T-helper 2 cell treated with Interferon-gamma antibody and Interleukin-4, amounts not matched to agents 5 μg/mL and 100 μg/mL, for 36 hours (primary cell): ENCODE results near the gene MBD5.

Experiments
- DNase-seq: peaks from one replicate; pipeline ENCODE4 v3.0.0; 2021; ENCODE audit warnings: low spot score
- H3K27ac Mint-ChIP-seq: one replicate; pipeline ENCODE4 v1.8.0; 2021; ENCODE audit warnings: mild to moderate bottlenecking, mixed read lengths
- H3K27me3 Mint-ChIP-seq: one replicate; pipeline ENCODE4 v1.8.0; 2021; ENCODE audit warnings: low read depth, mixed read lengths
- H3K36me3 Mint-ChIP-seq: one replicate; pipeline ENCODE4 v1.8.0; 2021; ENCODE audit warnings: low read depth, mixed read lengths
- H3K4me1 Mint-ChIP-seq: one replicate; pipeline ENCODE4 v1.8.0; 2021; ENCODE audit warnings: low read depth, mixed read lengths
- H3K4me3 Mint-ChIP-seq: one replicate; pipeline ENCODE4 v1.8.0; 2022; ENCODE audit warnings: mild to moderate bottlenecking, moderate library complexity, mixed read lengths
- H3K9me3 Mint-ChIP-seq: one replicate; pipeline ENCODE4 v1.8.0; 2021; ENCODE audit warnings: mixed read lengths

MBD5 gene

GRCh38 chr2:148039783-148040182 lies 18.9 kb downstream of the MBD5 start:
- Mint-ChIP-seq H3K4me1 (no peaks in the 10 kb centered on the region), H3K27ac (no peak overlapping the region), H3K27me3 (no peaks in the 10 kb centered on the region), H3K36me3 (no peaks in the 10 kb centered on the region), H3K4me3 (no peak overlapping the region), H3K9me3 (no peaks in the 10 kb centered on the region)
- no peak for DNase-seq

- H3K27ac Mint-ChIP-seq = no peak overlapping the region
- DNase-seq = no peak
Measured at GRCh38 chr2:148042219-148042618, 21.3 kb downstream of the MBD5 start.

GRCh38 chr2:148044322-148044721 lies 23.4 kb downstream of the MBD5 start:
- H3K4me3 Mint-ChIP-seq = no peak overlapping the region
- no peak for DNase-seq

More at GRCh38 chr2:148042219-148042618, 21.3 kb downstream of the MBD5 start:
- no peak overlapping the region for H3K4me3 Mint-ChIP-seq
- peaks cover 9% of the 10 kb centered on the region for H3K4me1 Mint-ChIP-seq
- no peaks in the 10 kb centered on the region for H3K36me3 Mint-ChIP-seq
- H3K9me3 Mint-ChIP-seq = no peaks in the 10 kb centered on the region
- no peaks in the 10 kb centered on the region for H3K27me3 Mint-ChIP-seq

DNA sequence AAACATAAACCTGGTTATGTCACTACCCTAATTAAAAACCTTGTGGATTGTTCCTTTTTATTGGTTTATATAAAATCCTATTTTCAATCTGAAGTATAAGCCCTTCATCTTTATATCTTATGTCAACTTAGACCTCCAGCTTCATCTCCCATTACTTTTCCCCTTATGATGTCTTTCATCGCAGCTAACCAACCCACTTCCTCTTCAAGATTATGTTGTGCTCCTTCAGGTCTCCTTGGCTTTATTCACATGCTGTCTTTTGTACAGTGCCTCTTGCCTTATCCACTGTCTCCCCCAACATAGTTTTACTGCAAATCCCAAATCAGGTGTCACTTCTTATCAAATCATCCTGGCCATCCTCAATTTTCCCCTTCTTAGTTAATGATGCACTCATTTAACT lies 25.9 kb downstream of the MBD5 start:
- Mint-ChIP-seq H3K27ac (no peak overlapping the region), H3K27me3 (no peaks in the 10 kb centered on the region), H3K36me3 (peaks cover 2% of the 10 kb centered on the region), H3K4me1 (peaks cover 22% of the 10 kb centered on the region), H3K9me3 (no peaks in the 10 kb centered on the region), H3K4me3 (no peak overlapping the region)
- DNase-seq = no peak

More at GRCh38 chr2:148044322-148044721, 23.4 kb downstream of the MBD5 start:
- no peaks in the 10 kb centered on the region for H3K36me3 Mint-ChIP-seq
- no peak overlapping the region for H3K27ac Mint-ChIP-seq
- H3K4me1 Mint-ChIP-seq = peaks cover 16% of the 10 kb centered on the region
- no peaks in the 10 kb centered on the region for H3K9me3 Mint-ChIP-seq
- no peaks in the 10 kb centered on the region for H3K27me3 Mint-ChIP-seq

DNA sequence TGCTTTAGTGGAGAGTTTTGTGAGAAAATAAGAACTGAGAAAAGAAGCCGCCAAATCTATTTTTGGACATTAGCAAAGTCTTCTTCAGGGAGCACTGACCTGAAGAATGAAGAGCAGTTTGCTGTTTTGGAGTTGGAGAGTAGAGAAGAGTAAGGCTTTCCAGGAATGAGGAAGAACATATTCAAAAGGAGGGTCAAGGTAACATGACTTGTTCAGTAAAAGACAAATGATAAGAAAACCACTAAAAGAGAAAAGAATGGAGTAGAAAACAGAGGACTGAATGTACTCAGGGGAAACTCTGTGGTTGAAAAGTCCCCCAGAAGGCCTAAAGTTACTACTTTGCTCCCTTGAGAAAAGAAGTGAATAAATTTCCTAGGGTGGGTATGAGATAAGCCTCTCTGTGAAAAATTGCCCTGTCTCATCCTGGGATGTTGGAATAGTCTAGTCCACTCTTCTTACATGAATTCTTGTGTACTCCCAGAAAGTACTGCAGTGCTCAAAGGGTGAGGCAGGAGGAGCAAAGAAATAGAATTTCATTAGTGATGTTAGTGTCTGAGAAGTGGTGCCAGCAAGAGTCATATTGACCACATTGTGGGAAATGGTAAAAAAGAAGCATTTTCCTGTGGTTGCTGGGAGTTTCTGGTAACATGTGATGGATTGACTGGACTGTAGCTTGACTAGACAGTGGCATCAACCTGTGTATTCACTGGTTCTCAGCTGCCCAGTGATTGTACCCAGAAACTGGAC lies 27.8 kb downstream of the MBD5 start:
- Mint-ChIP-seq H3K9me3 (no peaks in the 10 kb centered on the region), H3K4me3 (no peak overlapping the region), H3K36me3 (peaks cover 7% of the 10 kb centered on the region), H3K4me1 (peaks cover 22% of the 10 kb centered on the region), H3K27ac (no peak overlapping the region), H3K27me3 (no peaks in the 10 kb centered on the region)
- DNase-seq = no peak

DNA sequence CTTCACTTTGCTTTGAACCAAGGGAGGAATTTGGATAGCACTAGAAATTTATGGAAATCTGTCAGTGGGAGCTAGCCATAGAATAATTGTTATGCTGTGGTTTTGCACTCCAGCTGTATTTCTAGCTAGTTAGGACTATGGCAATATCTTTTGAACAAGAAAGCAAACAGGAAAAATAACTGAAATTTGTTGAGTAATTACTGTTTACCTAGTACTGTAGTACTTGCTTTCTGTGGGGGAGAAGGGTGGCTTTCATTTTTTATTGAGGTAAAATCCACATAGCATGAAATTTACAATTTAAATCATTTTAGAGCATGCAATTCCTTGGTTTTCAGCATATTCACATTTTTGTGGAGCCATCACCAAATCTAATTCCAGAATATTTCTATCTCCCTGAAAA lies 28.4 kb downstream of the MBD5 start:
- Mint-ChIP-seq H3K27me3 (no peaks in the 10 kb centered on the region), H3K27ac (no peak overlapping the region), H3K4me3 (no peak overlapping the region), H3K4me1 (peaks cover 22% of the 10 kb centered on the region), H3K9me3 (no peaks in the 10 kb centered on the region), H3K36me3 (peaks cover 7% of the 10 kb centered on the region)
- no peak for DNase-seq

- no peaks in the 10 kb centered on the region for H3K27me3 Mint-ChIP-seq
- no peak overlapping the region for H3K27ac Mint-ChIP-seq
- H3K4me1 Mint-ChIP-seq = peaks cover 12% of the 10 kb centered on the region
- no peaks in the 10 kb centered on the region for H3K9me3 Mint-ChIP-seq
- no peak for DNase-seq
- H3K4me3 Mint-ChIP-seq = no peak overlapping the region
- peaks cover 10% of the 10 kb centered on the region for H3K36me3 Mint-ChIP-seq
Measured at GRCh38 chr2:148052687-148053086, 31.8 kb downstream of the MBD5 start.

DNA sequence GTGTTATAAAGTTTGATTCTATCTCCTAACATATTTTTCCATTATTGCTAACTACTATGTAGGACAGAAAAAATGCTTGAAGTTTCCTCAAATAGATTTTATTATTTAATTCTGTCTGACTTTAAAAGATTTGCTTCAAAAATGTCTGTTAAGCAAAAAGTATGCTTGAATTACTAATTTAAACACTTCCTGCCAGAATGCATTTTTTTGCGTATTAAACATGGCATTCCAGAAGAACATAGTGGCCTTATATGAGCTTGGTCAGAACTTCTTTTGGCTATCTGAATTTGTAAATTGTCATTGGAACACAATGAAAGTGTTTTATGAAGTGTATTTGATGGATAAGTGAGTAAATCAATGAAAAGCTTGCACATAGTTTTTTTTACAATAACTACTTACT lies 37.8 kb downstream of the MBD5 start:
- Mint-ChIP-seq H3K27me3 (no peaks in the 10 kb centered on the region), H3K4me3 (no peak overlapping the region), H3K9me3 (no peaks in the 10 kb centered on the region), H3K36me3 (peaks cover 5% of the 10 kb centered on the region), H3K4me1 (no peaks in the 10 kb centered on the region), H3K27ac (no peak overlapping the region)
- no peak for DNase-seq

DNA sequence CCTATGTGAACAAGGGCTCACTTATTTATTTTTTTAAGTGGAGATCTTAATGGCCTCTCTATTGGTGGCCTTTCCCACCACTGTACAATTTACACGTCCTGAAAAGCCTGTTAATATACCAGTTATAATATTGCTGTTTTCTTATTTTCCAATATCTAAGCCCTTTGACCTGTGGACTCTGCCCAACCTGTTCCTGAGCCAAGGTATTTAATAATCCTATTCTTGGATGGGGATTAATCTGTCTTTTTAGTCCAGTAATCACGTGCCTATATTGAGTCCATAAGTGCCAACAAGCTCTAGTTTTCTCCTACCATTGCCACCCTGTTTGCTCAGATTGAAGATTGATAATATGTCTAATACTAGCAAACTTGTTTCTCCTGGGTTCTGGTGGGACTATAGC lies 42.7 kb downstream of the MBD5 start:
- no peak overlapping the region for H3K4me3 Mint-ChIP-seq
- no peaks in the 10 kb centered on the region for H3K9me3 Mint-ChIP-seq
- no peaks in the 10 kb centered on the region for H3K27me3 Mint-ChIP-seq
- no peak overlapping the region for H3K27ac Mint-ChIP-seq
- H3K36me3 Mint-ChIP-seq = no peaks in the 10 kb centered on the region
- no peak for DNase-seq
- no peaks in the 10 kb centered on the region for H3K4me1 Mint-ChIP-seq

DNA sequence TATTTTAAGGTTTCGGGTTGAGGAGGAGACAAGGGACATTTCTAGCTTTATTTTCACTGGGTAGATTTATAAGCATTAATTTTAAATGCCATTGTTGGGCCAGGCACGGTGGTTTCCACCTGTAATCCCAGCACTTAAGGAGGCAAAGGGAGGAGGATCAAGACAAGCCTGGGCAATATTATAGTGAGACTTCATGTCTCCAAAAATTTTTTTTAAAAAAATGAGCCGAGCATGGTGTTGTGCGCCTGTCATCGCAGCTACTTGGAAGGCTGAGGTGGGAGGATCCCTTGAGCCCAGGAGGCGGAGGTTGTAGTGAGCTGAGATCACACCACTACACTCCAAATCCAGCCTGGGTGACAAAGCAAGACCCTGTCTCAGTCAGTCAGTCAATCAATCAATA lies 45.0 kb downstream of the MBD5 start:
- no peak for DNase-seq
- Mint-ChIP-seq H3K9me3 (no peaks in the 10 kb centered on the region), H3K4me1 (no peaks in the 10 kb centered on the region), H3K4me3 (no peak overlapping the region), H3K27ac (no peak overlapping the region), H3K36me3 (no peaks in the 10 kb centered on the region), H3K27me3 (no peaks in the 10 kb centered on the region)

DNA sequence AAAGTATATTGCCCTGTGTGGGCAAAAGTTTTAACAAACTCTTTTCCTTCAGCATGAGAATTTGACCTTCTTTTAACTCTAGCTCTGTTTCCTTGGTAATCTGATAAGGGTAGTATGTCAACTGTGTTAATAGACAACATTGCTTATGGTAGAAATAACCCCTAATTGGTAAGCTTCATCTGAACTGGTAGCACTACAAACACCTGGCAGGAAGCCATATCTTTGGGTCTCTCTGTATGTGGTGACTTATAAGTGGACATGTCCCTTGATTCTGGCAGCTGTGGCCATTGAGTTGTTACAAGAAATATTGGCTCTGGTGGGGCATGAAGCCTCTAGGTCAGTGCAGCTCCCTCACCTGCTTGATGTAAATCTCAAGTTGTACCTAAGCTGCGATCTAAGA lies 46.9 kb downstream of the MBD5 start:
- no peak for DNase-seq
- H3K27me3 Mint-ChIP-seq = no peaks in the 10 kb centered on the region
- no peaks in the 10 kb centered on the region for H3K36me3 Mint-ChIP-seq
- no peak overlapping the region for H3K27ac Mint-ChIP-seq
- H3K4me1 Mint-ChIP-seq = no peaks in the 10 kb centered on the region
- no peaks in the 10 kb centered on the region for H3K9me3 Mint-ChIP-seq
- H3K4me3 Mint-ChIP-seq = no peak overlapping the region

GRCh38 chr2:148071351-148071750 lies 50.5 kb downstream of the MBD5 start:
- DNase-seq = no peak
- no peaks in the 10 kb centered on the region for H3K4me1 Mint-ChIP-seq
- H3K27me3 Mint-ChIP-seq = no peaks in the 10 kb centered on the region
- H3K4me3 Mint-ChIP-seq = no peak overlapping the region
- H3K9me3 Mint-ChIP-seq = no peaks in the 10 kb centered on the region
- H3K36me3 Mint-ChIP-seq = no peaks in the 10 kb centered on the region
- no peak overlapping the region for H3K27ac Mint-ChIP-seq

DNA sequence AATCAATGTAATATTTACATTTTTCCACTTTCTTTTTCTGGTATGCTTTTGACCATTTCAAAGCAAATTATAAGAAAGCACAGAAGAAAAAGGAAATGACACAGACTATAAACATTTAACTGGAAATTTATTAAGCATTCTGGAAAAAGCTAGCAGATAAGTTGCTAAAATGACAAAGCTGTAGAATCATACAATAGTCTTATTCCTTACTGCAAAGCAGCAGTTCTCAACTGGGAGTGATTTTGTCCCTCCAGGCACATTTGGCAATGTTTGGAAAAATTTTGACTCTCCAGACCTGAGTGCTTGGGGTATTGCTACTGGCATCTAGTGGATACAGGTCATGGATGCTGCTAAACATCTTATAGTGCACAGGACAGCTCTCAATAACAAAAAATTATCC lies 75.1 kb downstream of the MBD5 start:
- no peaks in the 10 kb centered on the region for H3K4me1 Mint-ChIP-seq
- no peak overlapping the region for H3K27ac Mint-ChIP-seq
- H3K4me3 Mint-ChIP-seq = no peak overlapping the region
- H3K36me3 Mint-ChIP-seq = no peaks in the 10 kb centered on the region
- no peaks in the 10 kb centered on the region for H3K27me3 Mint-ChIP-seq
- DNase-seq = no peak
- peaks cover 8% of the 10 kb centered on the region for H3K9me3 Mint-ChIP-seq

DNA sequence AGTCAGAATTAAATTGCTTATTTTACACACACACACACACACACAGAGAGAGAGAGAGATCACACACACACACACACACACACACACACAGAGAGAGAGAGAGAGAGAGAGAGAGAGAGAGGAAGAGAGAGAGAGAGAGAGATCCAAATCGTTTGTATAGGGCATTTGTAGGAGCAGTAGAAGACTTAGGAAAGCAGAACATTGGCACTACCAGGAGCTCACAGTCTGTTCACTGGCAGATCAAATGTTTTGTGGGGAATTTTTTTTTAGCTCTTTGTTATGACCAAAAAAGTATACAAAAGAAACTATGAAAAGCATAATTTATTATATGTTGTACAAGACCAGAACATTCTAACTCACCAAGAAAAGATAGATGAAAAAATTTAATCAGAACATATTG lies 81.8 kb downstream of the MBD5 start:
- H3K4me1 Mint-ChIP-seq = no peaks in the 10 kb centered on the region
- no peak for DNase-seq
- no peaks in the 10 kb centered on the region for H3K36me3 Mint-ChIP-seq
- no peaks in the 10 kb centered on the region for H3K9me3 Mint-ChIP-seq
- no peak overlapping the region for H3K27ac Mint-ChIP-seq
- H3K27me3 Mint-ChIP-seq = no peaks in the 10 kb centered on the region
- H3K4me3 Mint-ChIP-seq = no peak overlapping the region

DNA sequence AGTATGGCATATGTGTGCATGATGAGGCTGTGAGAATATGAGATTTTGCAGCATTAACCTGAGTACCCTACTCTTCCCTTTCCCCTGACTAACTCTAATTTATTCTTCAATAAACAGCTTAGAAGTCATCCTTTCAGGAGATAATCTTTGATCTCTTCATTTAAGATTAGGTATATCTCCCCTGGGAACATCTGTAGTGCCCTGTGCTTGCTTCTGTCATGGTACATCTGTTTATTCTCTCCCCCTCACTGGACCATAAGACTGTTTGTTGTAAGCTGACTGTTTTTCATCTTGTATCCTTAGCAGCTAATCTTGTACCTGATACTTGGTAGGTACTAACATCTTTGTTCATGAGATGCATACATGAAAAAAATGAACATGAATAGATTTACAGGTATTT lies 83.1 kb downstream of the MBD5 start:
- Mint-ChIP-seq H3K4me1 (no peaks in the 10 kb centered on the region), H3K9me3 (no peaks in the 10 kb centered on the region), H3K27ac (no peak overlapping the region), H3K27me3 (no peaks in the 10 kb centered on the region), H3K36me3 (no peaks in the 10 kb centered on the region), H3K4me3 (no peak overlapping the region)
- DNase-seq = no peak
